ENCODE measurements around the gene ZNF480.
"Not testable (repeated sequence)": the region's sequence is repeated elsewhere in the genome, so short reads cannot be mapped to it uniquely, and the experiment has no call there.

Gene ZNF480

GRCh38 chr19:52296773-52297600 lies at the start of gene ZNF480:
TSS of gene ZNF480 (plus strand) at chr19:52297169. CDS start at chr19:52300413, 3,244 bp downstream.
- DNase-seq (ENCODE audit: low read depth): peak; percentile 70

GRCh38 chr19:52248241-52248640 lies 48.7 kb upstream of the ZNF480 start:
- peak; percentile 45 for DNase-seq (ENCODE audit: low read depth)

GRCh38 chr19:52258426-52258825 lies 38.5 kb upstream of the ZNF480 start:
- no peak for DNase-seq (ENCODE audit: low read depth)

- not testable (repeated sequence) for DNase-seq (ENCODE audit: low read depth)
These were observed 31.4 kb upstream of the ZNF480 start for GRCh38 chr19:52265556-52265955.

GRCh38 chr19:52269338-52270261 lies 27.4 kb upstream of the ZNF480 start, which contains the start of gene ZNF766:
TSS of gene ZNF766 (plus strand) at chr19:52269587. CDS start at chr19:52269614, 27 bp downstream.
- peak; percentile 99 for DNase-seq (ENCODE audit: low read depth)

- DNase-seq (ENCODE audit: low read depth): no peak
These were observed 26.6 kb upstream of the ZNF480 start for GRCh38 chr19:52270266-52270885.

- DNase-seq (ENCODE audit: low read depth): no peak
These were observed 23.7 kb upstream of the ZNF480 start for GRCh38 chr19:52273301-52273700.

GRCh38 chr19:52274191-52274590 lies 22.8 kb upstream of the ZNF480 start:
- DNase-seq (ENCODE audit: low read depth): no peak

GRCh38 chr19:52275988-52276387 lies 21.0 kb upstream of the ZNF480 start:
- no peak for DNase-seq (ENCODE audit: low read depth)

- no peak for DNase-seq (ENCODE audit: low read depth)
These were observed 19.5 kb upstream of the ZNF480 start for GRCh38 chr19:52277471-52277870.

- no peak for DNase-seq (ENCODE audit: low read depth)
These were observed 10.7 kb upstream of the ZNF480 start for GRCh38 chr19:52286256-52286655.

GRCh38 chr19:52291781-52292180 lies 5.2 kb upstream of the ZNF480 start:
- DNase-seq (ENCODE audit: low read depth): no peak

- DNase-seq (ENCODE audit: low read depth): not testable (repeated sequence)
These were observed 4.0 kb upstream of the ZNF480 start for GRCh38 chr19:52292946-52293345.

- no peak for DNase-seq (ENCODE audit: low read depth)
These were observed 583 bp upstream of the ZNF480 start for GRCh38 chr19:52296400-52296772.

GRCh38 chr19:52297601-52298364 lies 814 bp downstream of the ZNF480 start:
- no peak for DNase-seq (ENCODE audit: low read depth)

GRCh38 chr19:52307275-52307674 lies 10.3 kb downstream of the ZNF480 start:
- no peak for DNase-seq (ENCODE audit: low read depth)

- DNase-seq (ENCODE audit: low read depth): no peak
These were observed 25.5 kb downstream of the ZNF480 start for GRCh38 chr19:52322429-52322828.

GRCh38 chr19:52331757-52332156 lies 34.8 kb downstream of the ZNF480 start:
- no peak for DNase-seq (ENCODE audit: low read depth)

- DNase-seq (ENCODE audit: low read depth): no peak
These were observed 38.8 kb downstream of the ZNF480 start for GRCh38 chr19:52335768-52336116.

GRCh38 chr19:52336117-52336790 lies 39.3 kb downstream of the ZNF480 start, which contains the start of gene ZNF610:
TSS of gene ZNF610 (plus strand) at chr19:52336243. CDS start at chr19:52349173, 12,930 bp downstream.
- peak; percentile 83 for DNase-seq (ENCODE audit: low read depth)
